Measurements from ENCODE around the gene OR10A2.

Gene OR10A2

GRCh38 chr11:6871278-6871677 is 8.4 kb downstream of the OR10A2 start (continued):
- TF ChIP-seq ZNF148 (tag by site-specific recombination; IDR thresholded peaks at IDR 0.05; ENCODE audit: borderline replicate concordance) (no peak), ZNF544 (tag by site-specific recombination; IDR thresholded peaks at IDR 0.05) (no peak)
- TF ChIP-seq, protein P1, sequence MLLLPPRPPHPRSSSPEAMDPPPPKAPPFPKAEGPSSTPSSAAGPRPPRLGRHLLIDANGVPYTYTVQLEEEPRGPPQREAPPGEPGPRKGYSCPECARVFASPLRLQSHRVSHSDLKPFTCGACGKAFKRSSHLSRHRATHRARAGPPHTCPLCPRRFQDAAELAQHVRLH (tag by site-specific recombination; IDR thresholded peaks at IDR 0.05): no peak

DNA sequence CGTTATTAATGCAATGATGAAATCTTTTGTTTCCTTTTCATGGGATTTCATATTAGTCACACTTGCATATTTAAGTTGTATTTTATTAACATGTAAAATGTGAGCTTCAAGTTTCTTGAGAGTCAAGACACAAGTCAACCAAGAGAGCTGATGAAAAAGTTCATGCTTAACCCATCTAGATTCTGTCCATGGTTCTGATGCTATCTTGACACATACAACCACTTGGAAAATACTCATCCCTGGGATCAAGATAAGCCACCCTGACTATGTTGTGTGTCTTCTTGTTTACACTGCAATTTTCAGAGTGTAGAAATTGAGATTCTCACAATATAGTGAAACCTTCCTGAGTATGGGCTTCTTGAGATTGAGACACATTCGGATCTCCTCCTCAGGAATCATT is 12.9 kb downstream of the OR10A2 start:
- Histone ChIP-seq H3K36me3 (ENCODE audit: control insufficient read depth in 2 of 2, insufficient read depth in 1 of 2, low read length in 2 of 2) (no peaks in the 10 kb centered on the region), H3K4me1 (ENCODE audit: control insufficient read depth, insufficient read depth, low read length) (no peaks in the 10 kb centered on the region), H3K9me3 (ENCODE audit: control insufficient read depth, insufficient read depth, low read depth, low read length) (no peaks in the 10 kb centered on the region), H3K4me3 (ENCODE audit: low read depth, low read length) (no peak overlapping the region), H3K27ac (ENCODE audit: extremely low read depth, low read depth, low read length) (no peak overlapping the region)
- POLR2A ChIA-PET: no interaction called here
- no peak for TF ChIP-seq ZNF266 (tag by site-specific recombination; IDR thresholded peaks at IDR 0.05; ENCODE audit: low read depth)
- TF ChIP-seq ZNF707 (tag by site-specific recombination; IDR thresholded peaks at IDR 0.05): no peak
- TF ChIP-seq REST (tag by site-specific recombination; IDR thresholded peaks at IDR 0.05): peak; percentile 56
- no peak for TF ChIP-seq ZNF350 (tag by site-specific recombination; IDR thresholded peaks at IDR 0.05)
- CTCF ChIA-PET: interaction anchor here (0.7 to 1.5 kb wide), 2 partner anchors 43 to 63 kb away, joined by 4 read pairs; no protein-coding TSS in a partner anchor

DNA sequence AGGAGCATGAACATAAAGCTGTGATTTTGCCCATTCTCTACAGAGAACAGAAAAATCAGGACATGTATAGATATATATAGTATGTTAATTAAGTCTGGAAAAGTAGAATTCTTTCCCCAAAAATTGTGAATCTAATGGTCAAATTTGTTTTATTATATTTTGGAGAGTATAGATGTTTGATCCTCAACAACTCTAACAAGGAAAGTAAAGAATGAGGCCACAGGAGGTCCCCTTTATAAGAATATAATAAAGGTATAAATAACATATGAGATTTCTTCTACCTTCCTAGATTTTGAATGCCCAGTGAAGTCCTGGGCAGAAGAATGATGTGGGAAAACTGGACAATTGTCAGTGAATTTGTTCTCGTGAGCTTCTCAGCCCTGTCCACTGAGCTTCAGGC is 13.5 kb downstream of the OR10A2 start, which contains the start of gene OR10A4:
Gene OR10A4, plus strand, starts transcription at position 301 of the 400 bp plus-strand sequence. Its CDS starts 23 bp downstream, at position 324.
- Histone ChIP-seq H3K36me3 (ENCODE audit: control insufficient read depth in 2 of 2, insufficient read depth in 1 of 2, low read length in 2 of 2) (no peaks in the 10 kb centered on the region), H3K9me3 (ENCODE audit: control insufficient read depth, insufficient read depth, low read depth, low read length) (no peaks in the 10 kb centered on the region), H3K27ac (ENCODE audit: extremely low read depth, low read depth, low read length) (no peak within 1 kb of the TSS), H3K4me3 (ENCODE audit: low read depth, low read length) (no peak within 1 kb of the TSS), H3K4me1 (ENCODE audit: control insufficient read depth, insufficient read depth, low read length) (no peaks in the 10 kb centered on the region)
- no peak for TF ChIP-seq KLF7 (tag by site-specific recombination; IDR thresholded peaks at IDR 0.05; ENCODE audit: borderline replicate concordance)
- TF ChIP-seq ZNF155 (tag by site-specific recombination; IDR thresholded peaks at IDR 0.05): no peak
- no peak for TF ChIP-seq ZNF514 (tag by site-specific recombination; IDR thresholded peaks at IDR 0.05)
- TF ChIP-seq ZNF501 (tag by site-specific recombination; IDR thresholded peaks at IDR 0.05): no peak
- no peak for TF ChIP-seq SETDB1 (IDR thresholded peaks at IDR 0.05; ENCODE audit: insufficient read length, low read length)
- no peak for TF ChIP-seq ZBTB20 (tag by site-specific recombination; IDR thresholded peaks at IDR 0.05)
- TF ChIP-seq GLIS2 (tag by site-specific recombination; IDR thresholded peaks at IDR 0.05): no peak
- no peak for TF ChIP-seq ZNF626 (tag by site-specific recombination; IDR thresholded peaks at IDR 0.05)
- ChIA-PET POLR2A (no interaction called here), CTCF (interaction anchor here (1.5 kb wide), 1 partner anchor 64 kb away, joined by 4 read pairs; no protein-coding TSS in a partner anchor)
